Gastroesophageal sphincter (tissue), 4 donors: ENCODE measurements around the gene CDK14. TPM values are rescaled to one million over a fixed set of nuclear protein-coding genes. Genes with fewer than 3 reads are reported as not detected.

Experiments
- ATAC-seq: fragments of 150-250 bp; one replicate; pipeline ENCODE4 v1.9.1; 2016; ENCODE audit warnings: mild to moderate bottlenecking, moderate library complexity
- H3K27ac ChIP-seq, 4 donors: fragments of 200-600 bp; sonication (generic) in 3 of 4; 1 replicate in 3 of 4; 2 replicates in 1 of 4; pipeline ENCODE4 v1.5.1; 2016 to 2019
- H3K27me3 ChIP-seq: fragments of 200-600 bp; sonication (generic); one replicate; pipeline ENCODE4 v1.5.1; 2019
- H3K36me3 ChIP-seq, 2 donors: fragments of 200-600 bp; sonication (generic); one replicate each; pipeline ENCODE4 v1.5.1; 2019; ENCODE audit warnings: control low read depth in 1 of 2
- H3K4me1 ChIP-seq, 3 donors: fragments of 200-600 bp; sonication (generic); 1 replicate in 2 of 3; 2 replicates in 1 of 3; pipeline ENCODE4 v1.5.1; 2016 to 2019; ENCODE audit warnings: control low read depth in 2 of 3
- H3K4me3 ChIP-seq, 2 donors: fragments of 200-600 bp; sonication (generic); one replicate each; pipeline ENCODE4 v1.5.1; 2019; ENCODE audit warnings: mild to moderate bottlenecking in 1 of 2, moderate library complexity in 1 of 2
- H3K9me3 ChIP-seq, 3 donors: fragments of 200-600 bp; sonication (generic); one replicate each; pipeline ENCODE4 v1.5.1; 2017 to 2019; ENCODE audit warnings: control low read depth in 2 of 3
- CTCF ChIP-seq, 4 experiments: fragments of 200-600 bp in 2 of 4; fragments of 450-650 bp in 2 of 4; sonication (generic) in 1 of 4; IDR thresholded peaks; one replicate each; pipeline ENCODE4 v1.5.1; 2017 to 2019; ENCODE audit warnings: antibody characterized with exemption in 4 of 4, mild to moderate bottlenecking in 2 of 4, moderate library complexity in 2 of 4
- EP300 ChIP-seq: sonication (generic); formaldehyde crosslinking; IDR thresholded peaks from one replicate; pipeline ENCODE4 v1.6.1; 2017; ENCODE audit warnings: antibody characterized with exemption, mild to moderate bottlenecking
- POLR2A ChIP-seq, 2 donors: fragments of 450-650 bp; IDR thresholded peaks; one replicate each; pipeline ENCODE4 v1.6.1; 2017; ENCODE audit warnings: antibody characterized with exemption in 2 of 2, mild to moderate bottlenecking in 2 of 2, moderate library complexity in 1 of 2
- POLR2AphosphoS5 ChIP-seq: sonication (generic); formaldehyde crosslinking; IDR thresholded peaks from one replicate; pipeline ENCODE4 v1.6.1; 2017; ENCODE audit warnings: antibody characterized with exemption
- WGBS, 2 donors: methylation state at CpG; one replicate each; pipeline ENCODE4 v1.1.5; 2018; ENCODE audit warnings: low coverage in 1 of 2; 5-methylcytosine and 5-hydroxymethylcytosine counted together
- total RNA-seq, 4 donors: library from RNA; depleted of rRNA; stranded (reverse); fragments of >200 nt; gene quantifications; one replicate each; pipeline ENCODE4 v1.1.0, GENCODE V29; 2016

CDK14 gene
- total RNA-seq, 4 donors from 2014 or later: 14.8 to 28.7 (median 18.4) TPM

- H3K4me1 ChIP-seq: peaks cover 0 to 15% (median 0%) of the 10 kb centered on the region in 3 donors
- WGBS, 2 donors: 63 to 65% methylated on average over 7 of the region's 7 CpGs
- H3K9me3 ChIP-seq: no peaks in the 10 kb centered on the region
- no peaks in the 10 kb centered on the region for H3K36me3 ChIP-seq
- no peak for ATAC-seq
- H3K27ac ChIP-seq: no peak overlapping the region
- no peak for TF ChIP-seq EP300
- TF ChIP-seq POLR2A (IDR thresholded peaks at IDR 0.05): no peak
- no peak for TF ChIP-seq POLR2AphosphoS5
- TF ChIP-seq CTCF (IDR thresholded peaks at IDR 0.05): no peak
- no peak overlapping the region for H3K4me3 ChIP-seq
- no peaks in the 10 kb centered on the region for H3K27me3 ChIP-seq
Measured at GRCh38 chr7:90951986-90952954, 356.1 kb downstream of the CDK14 start.

GRCh38 chr7:90955641-90956207 lies 359.6 kb downstream of the CDK14 start:
- no peak overlapping the region for H3K4me3 ChIP-seq
- TF ChIP-seq POLR2A (IDR thresholded peaks at IDR 0.05): no peak
- TF ChIP-seq POLR2AphosphoS5: no peak
- no peak for TF ChIP-seq CTCF (IDR thresholded peaks at IDR 0.05)
- TF ChIP-seq EP300: no peak
- WGBS, 2 donors: 56 to 88% methylated on average over 1 to 3 of the region's 3 CpGs

GRCh38 chr7:90957883-90958282 lies 361.8 kb downstream of the CDK14 start:
- no peaks in the 10 kb centered on the region for H3K9me3 ChIP-seq
- no peaks in the 10 kb centered on the region for H3K27me3 ChIP-seq
- H3K36me3 ChIP-seq: no peaks in the 10 kb centered on the region
- no peak overlapping the region for H3K4me3 ChIP-seq
- no peak overlapping the region for H3K27ac ChIP-seq
- H3K4me1 ChIP-seq: peaks cover 0 to 18% (median 0%) of the 10 kb centered on the region in 3 donors
- 64 to 83% methylated on average over 5 of the region's 5 CpGs for WGBS, 2 donors
- TF ChIP-seq EP300: no peak
- no peak for TF ChIP-seq CTCF (IDR thresholded peaks at IDR 0.05)
- no peak for TF ChIP-seq POLR2AphosphoS5
- TF ChIP-seq POLR2A (IDR thresholded peaks at IDR 0.05): no peak
- no peak for ATAC-seq

More at GRCh38 chr7:90955641-90956207, 359.6 kb downstream of the CDK14 start:
- H3K9me3 ChIP-seq: no peaks in the 10 kb centered on the region
- no peaks in the 10 kb centered on the region for H3K36me3 ChIP-seq
- no peak overlapping the region for H3K27ac ChIP-seq
- no peak for ATAC-seq
- H3K27me3 ChIP-seq: no peaks in the 10 kb centered on the region
- H3K4me1 ChIP-seq: peaks cover 0 to 27% (median 0%) of the 10 kb centered on the region in 3 donors

- WGBS, 2 donors: 44 to 61% methylated on average over 2 of the region's 2 CpGs
Measured at GRCh38 chr7:90958647-90959046, 362.5 kb downstream of the CDK14 start.

More at GRCh38 chr7:90958647-90959046, 362.5 kb downstream of the CDK14 start:
- no peak for TF ChIP-seq POLR2A (IDR thresholded peaks at IDR 0.05)
- no peak for TF ChIP-seq EP300
- no peak for TF ChIP-seq POLR2AphosphoS5
- TF ChIP-seq CTCF (IDR thresholded peaks at IDR 0.05): no peak
- no peak for ATAC-seq
- peaks cover 0 to 12% (median 0%) of the 10 kb centered on the region in 3 donors for H3K4me1 ChIP-seq
- no peaks in the 10 kb centered on the region for H3K36me3 ChIP-seq
- no peaks in the 10 kb centered on the region for H3K9me3 ChIP-seq
- H3K27ac ChIP-seq: no peak overlapping the region
- H3K27me3 ChIP-seq: no peaks in the 10 kb centered on the region
- no peak overlapping the region for H3K4me3 ChIP-seq
